Keratinocyte (primary cell): ENCODE results near the gene CXADR. TPM values are rescaled to one million over a fixed set of nuclear protein-coding genes. Genes with fewer than 3 reads are reported as not detected.

Experiments
- DNase-seq: peaks from one replicate; pipeline ENCODE4 v3.0.0-alpha.2; 2011; ENCODE audit warnings: low read depth, missing footprints, low spot score
- FAIRE-seq: peaks from 2 replicates; lab custom pipeline; 2011; peaks lifted over from hg19 to GRCh38; lab: Jason Lieb, UNC
- H2AFZ ChIP-seq: 2 replicates; pipeline ENCODE4 v1.6.0; 2012; ENCODE audit warnings: low read length, control low read depth, inconsistent platforms; ENCODE audit not compliant: control insufficient read depth
- H3K27ac ChIP-seq: 2 replicates; pipeline ENCODE4 v1.5.1; 2011; ENCODE audit warnings: low read length; ENCODE audit not compliant: control insufficient read depth, insufficient read depth
- H3K27me3 ChIP-seq: 3 replicates; pipeline ENCODE4 v1.6.0; 2011; ENCODE audit warnings: low read length; ENCODE audit not compliant: control insufficient read depth, insufficient read depth; ENCODE audit errors: extremely low read depth
- H3K36me3 ChIP-seq, 2 experiments: 2 replicates in 1 of 2; 3 replicates in 1 of 2; pipeline ENCODE4 v1.5.1; 2011; ENCODE audit warnings: low read length in 2 of 2, mild to moderate bottlenecking in 1 of 2; ENCODE audit not compliant: control insufficient read depth in 2 of 2, insufficient read depth in 2 of 2; ENCODE audit errors: extremely low read depth in 1 of 2
- H3K4me1 ChIP-seq: 3 replicates; pipeline ENCODE4 v1.5.1; 2011; ENCODE audit warnings: low read length; ENCODE audit not compliant: control insufficient read depth, insufficient read depth; ENCODE audit errors: extremely low read depth
- H3K4me2 ChIP-seq: 3 replicates; pipeline ENCODE4 v1.6.0; 2011; ENCODE audit warnings: low read depth, low read length; ENCODE audit not compliant: control insufficient read depth, insufficient read depth; ENCODE audit errors: extremely low read depth
- H3K4me3 ChIP-seq, 3 experiments: fragments of 200-600 bp in 1 of 3; sonication (generic) in 1 of 3; 2 replicates in 2 of 3; 3 replicates in 1 of 3; pipeline ENCODE4 v1.5.1; 2011 to 2016; ENCODE audit warnings: low read length in 3 of 3, mild to moderate bottlenecking in 3 of 3, control low read depth in 2 of 3, inconsistent platforms in 1 of 3, low read depth in 1 of 3, mixed read lengths in 1 of 3, mixed run types in 1 of 3, moderate library complexity in 1 of 3; ENCODE audit not compliant: control insufficient read depth in 2 of 3, insufficient read depth in 2 of 3; ENCODE audit errors: extremely low read depth in 1 of 3
- H3K79me2 ChIP-seq: 2 replicates; pipeline ENCODE4 v1.6.0; 2012; ENCODE audit warnings: low read length; ENCODE audit not compliant: control insufficient read depth, insufficient read depth
- H3K9ac ChIP-seq: 3 replicates; pipeline ENCODE4 v1.6.0; 2011; ENCODE audit warnings: low read length; ENCODE audit not compliant: control insufficient read depth, insufficient read depth; ENCODE audit errors: extremely low read depth
- H3K9me1 ChIP-seq: 3 replicates; pipeline ENCODE4 v1.6.0; 2011; ENCODE audit warnings: low read length; ENCODE audit not compliant: control insufficient read depth, insufficient read depth; ENCODE audit errors: extremely low read depth
- H3K9me3 ChIP-seq: 2 replicates; pipeline ENCODE4 v1.5.1; 2012; ENCODE audit warnings: low read depth, low read length; ENCODE audit not compliant: control insufficient read depth
- H4K20me1 ChIP-seq: 3 replicates; pipeline ENCODE4 v1.6.0; 2011; ENCODE audit warnings: low read length; ENCODE audit not compliant: control insufficient read depth, insufficient read depth; ENCODE audit errors: extremely low read depth
- CTCF ChIP-seq, 3 experiments: IDR thresholded peaks in 1 of 3; conservative IDR thresholded peaks in 1 of 3; optimal IDR thresholded peaks in 1 of 3; 2 replicates in 2 of 3; 3 replicates in 1 of 3; pipeline versions ENCODE3 to v1.5.1; 2011; ENCODE audit warnings: low read length in 3 of 3, mild to moderate bottlenecking in 3 of 3, moderate library complexity in 2 of 3, control low read depth in 1 of 3, inconsistent platforms in 1 of 3; ENCODE audit not compliant: insufficient read depth in 2 of 3; ENCODE audit errors: extremely low read depth in 1 of 3
- EZH2 ChIP-seq: IDR thresholded peaks from one replicate; pipeline ENCODE4 v1.6.1; 2012; ENCODE audit warnings: inconsistent platforms, mild to moderate bottlenecking, low read length, moderate library complexity
- dilution Hi-C: fragments of 300-500 bp; cut with MboI; formaldehyde crosslinking; loops from one replicate; pipeline ENCODE4 v1.7.0; 2020; ENCODE audit warnings: low sequenced_read_pairs; ENCODE audit not compliant: extremely low pct_ligation_motif_present
- polyA plus RNA-seq, 5 experiments: library from polyadenylated mRNA; depleted of rRNA in 3 of 5; stranded (reverse) in 3 of 5; stranded (forward) in 1 of 5; unstranded in 1 of 5; fragments of >200 nt; gene quantifications; 1 replicate in 1 of 5; 2 replicates in 3 of 5; 3 replicates in 1 of 5; pipeline versions ENCODE4 v1.2.1 to v1.2.3, GENCODE V29; 2011 to 2012; ENCODE audit warnings: missing spikeins in 2 of 5, low read depth in 1 of 5, low replicate concordance in 1 of 5

CXADR gene
- polyA plus RNA-seq, 1 donor (not counting 4 experiments of a cell fraction or from before 2014, with no cell fraction given) = 37.3 TPM

GRCh38 chr21:17560377-17561025, 47.7 kb downstream of the CXADR start:
- TF ChIP-seq EZH2 (no peak), CTCF (optimal IDR thresholded peaks at IDR 0.05 in 1 of 3, IDR thresholded peaks at IDR 0.05 in 1 of 3, conservative IDR thresholded peaks at IDR 0.05 in 1 of 3; ENCODE audit: extremely low read depth in 1 of 3, insufficient read depth in 2 of 3, low read length in 3 of 3) (no peak)
- H3K27ac ChIP-seq = no peak overlapping the region
- FAIRE-seq = no peak
- no peaks in the 10 kb centered on the region for H3K79me2 ChIP-seq
- no peak overlapping the region for H2AFZ ChIP-seq
- H3K9ac ChIP-seq = no peak overlapping the region
- no peak for DNase-seq
- peaks cover 0 to 5% of the 10 kb centered on the region in 2 experiments for H3K36me3 ChIP-seq
- no peaks in the 10 kb centered on the region for H3K9me3 ChIP-seq
- H4K20me1 ChIP-seq = no peaks in the 10 kb centered on the region
- no peaks in the 10 kb centered on the region for H3K27me3 ChIP-seq
- H3K4me1 ChIP-seq = no peaks in the 10 kb centered on the region
- no peaks in the 10 kb centered on the region for H3K9me1 ChIP-seq
- H3K4me3 ChIP-seq = no peak overlapping the region
- no peak overlapping the region for H3K4me2 ChIP-seq
- dilution Hi-C loops = loop anchor here (25.0 kb wide), 1 partner anchor 173 kb away; no protein-coding TSS in a partner anchor

GRCh38 chr21:17570786-17571185, 57.9 kb downstream of the CXADR start:
- Histone ChIP-seq H3K9me3 (no peaks in the 10 kb centered on the region), H3K27ac (no peak overlapping the region), H3K4me3 (no peak overlapping the region), H3K79me2 (no peaks in the 10 kb centered on the region), H3K27me3 (no peaks in the 10 kb centered on the region), H4K20me1 (no peaks in the 10 kb centered on the region), H3K36me3 (no peaks in the 10 kb centered on the region), H3K4me2 (no peak overlapping the region), H2AFZ (no peak overlapping the region), H3K9ac (no peak overlapping the region), H3K9me1 (no peaks in the 10 kb centered on the region), H3K4me1 (no peaks in the 10 kb centered on the region)
- dilution Hi-C loops = loop anchor here (25.0 kb wide), 1 partner anchor 183 kb away; no protein-coding TSS in a partner anchor
- TF ChIP-seq CTCF (optimal IDR thresholded peaks at IDR 0.05 in 1 of 3, IDR thresholded peaks at IDR 0.05 in 1 of 3, conservative IDR thresholded peaks at IDR 0.05 in 1 of 3; ENCODE audit: extremely low read depth in 1 of 3, insufficient read depth in 2 of 3, low read length in 3 of 3) (no peak), EZH2 (no peak)
- FAIRE-seq (no peak), DNase-seq (no peak)
